ENCODE measurements around the gene SLC25A48.

The SLC25A48 gene

GRCh38 chr5:135901633-135902032, 67.2 kb downstream of the SLC25A48 start:
- no peaks in the 10 kb centered on the region for H3K36me3 ChIP-seq (ENCODE audit: control insufficient read depth, insufficient read depth, low read length)
- H3K4me1 ChIP-seq (ENCODE audit: control insufficient read depth, insufficient read depth, low read length, poor library complexity, severe bottlenecking) = no peaks in the 10 kb centered on the region
- H3K9me3 ChIP-seq (ENCODE audit: control insufficient read depth, low read length) = no peaks in the 10 kb centered on the region
- no peak overlapping the region for H3K4me3 ChIP-seq (ENCODE audit: insufficient read depth, low read depth, low read length, poor library complexity, severe bottlenecking)
- H3K27ac ChIP-seq (ENCODE audit: insufficient read depth, low read length, poor library complexity, severe bottlenecking) = no peak overlapping the region
- DNase-seq = no peak
- no peaks in the 10 kb centered on the region for H3K27me3 ChIP-seq (replicated peaks; ENCODE audit: control insufficient read depth, insufficient read depth, low read length, poor library complexity, severe bottlenecking)

GRCh38 chr5:135905144-135905543, 70.7 kb downstream of the SLC25A48 start:
- H3K9me3 ChIP-seq (ENCODE audit: control insufficient read depth, low read length) = no peaks in the 10 kb centered on the region
- H3K4me3 ChIP-seq (ENCODE audit: insufficient read depth, low read depth, low read length, poor library complexity, severe bottlenecking) = no peak overlapping the region
- no peaks in the 10 kb centered on the region for H3K36me3 ChIP-seq (ENCODE audit: control insufficient read depth, insufficient read depth, low read length)
- no peaks in the 10 kb centered on the region for H3K4me1 ChIP-seq (ENCODE audit: control insufficient read depth, insufficient read depth, low read length, poor library complexity, severe bottlenecking)
- no peak for DNase-seq
- no peaks in the 10 kb centered on the region for H3K27me3 ChIP-seq (replicated peaks; ENCODE audit: control insufficient read depth, insufficient read depth, low read length, poor library complexity, severe bottlenecking)
- no peak overlapping the region for H3K27ac ChIP-seq (ENCODE audit: insufficient read depth, low read length, poor library complexity, severe bottlenecking)

GRCh38 chr5:135913713-135914626, 79.5 kb downstream of the SLC25A48 start:
- Histone ChIP-seq H3K27me3 (replicated peaks; ENCODE audit: control insufficient read depth, insufficient read depth, low read length, poor library complexity, severe bottlenecking) (no peaks in the 10 kb centered on the region), H3K4me1 (ENCODE audit: control insufficient read depth, insufficient read depth, low read length, poor library complexity, severe bottlenecking) (peaks cover 3% of the 10 kb centered on the region), H3K36me3 (ENCODE audit: control insufficient read depth, insufficient read depth, low read length) (no peaks in the 10 kb centered on the region), H3K4me3 (ENCODE audit: insufficient read depth, low read depth, low read length, poor library complexity, severe bottlenecking) (no peak overlapping the region), H3K9me3 (ENCODE audit: control insufficient read depth, low read length) (no peaks in the 10 kb centered on the region), H3K27ac (ENCODE audit: insufficient read depth, low read length, poor library complexity, severe bottlenecking) (no peak overlapping the region)
- no peak for DNase-seq

- H3K9me3 ChIP-seq (ENCODE audit: control insufficient read depth, low read length) = no peaks in the 10 kb centered on the region
- H3K27me3 ChIP-seq (replicated peaks; ENCODE audit: control insufficient read depth, insufficient read depth, low read length, poor library complexity, severe bottlenecking) = no peaks in the 10 kb centered on the region
- no peaks in the 10 kb centered on the region for H3K36me3 ChIP-seq (ENCODE audit: control insufficient read depth, insufficient read depth, low read length)
- peaks cover 3% of the 10 kb centered on the region for H3K4me1 ChIP-seq (ENCODE audit: control insufficient read depth, insufficient read depth, low read length, poor library complexity, severe bottlenecking)
- DNase-seq = no peak
- no peak overlapping the region for H3K27ac ChIP-seq (ENCODE audit: insufficient read depth, low read length, poor library complexity, severe bottlenecking)
- no peak overlapping the region for H3K4me3 ChIP-seq (ENCODE audit: insufficient read depth, low read depth, low read length, poor library complexity, severe bottlenecking)
Measured at GRCh38 chr5:135915466-135916001, 81.1 kb downstream of the SLC25A48 start.

- Histone ChIP-seq H3K36me3 (ENCODE audit: control insufficient read depth, insufficient read depth, low read length) (no peaks in the 10 kb centered on the region), H3K27ac (ENCODE audit: insufficient read depth, low read length, poor library complexity, severe bottlenecking) (no peak overlapping the region), H3K9me3 (ENCODE audit: control insufficient read depth, low read length) (no peaks in the 10 kb centered on the region), H3K27me3 (replicated peaks; ENCODE audit: control insufficient read depth, insufficient read depth, low read length, poor library complexity, severe bottlenecking) (no peaks in the 10 kb centered on the region), H3K4me1 (ENCODE audit: control insufficient read depth, insufficient read depth, low read length, poor library complexity, severe bottlenecking) (peaks cover 3% of the 10 kb centered on the region), H3K4me3 (ENCODE audit: insufficient read depth, low read depth, low read length, poor library complexity, severe bottlenecking) (no peak overlapping the region)
- DNase-seq = no peak
Measured at GRCh38 chr5:135916638-135917263, 82.3 kb downstream of the SLC25A48 start.

- Histone ChIP-seq H3K4me3 (ENCODE audit: insufficient read depth, low read depth, low read length, poor library complexity, severe bottlenecking) (no peak overlapping the region), H3K27ac (ENCODE audit: insufficient read depth, low read length, poor library complexity, severe bottlenecking) (no peak overlapping the region), H3K36me3 (ENCODE audit: control insufficient read depth, insufficient read depth, low read length) (no peaks in the 10 kb centered on the region), H3K27me3 (replicated peaks; ENCODE audit: control insufficient read depth, insufficient read depth, low read length, poor library complexity, severe bottlenecking) (no peaks in the 10 kb centered on the region), H3K4me1 (ENCODE audit: control insufficient read depth, insufficient read depth, low read length, poor library complexity, severe bottlenecking) (peaks cover 3% of the 10 kb centered on the region), H3K9me3 (ENCODE audit: control insufficient read depth, low read length) (no peaks in the 10 kb centered on the region)
- no peak for DNase-seq
Measured at GRCh38 chr5:135920199-135920598, 85.7 kb downstream of the SLC25A48 start.

- H3K9me3 ChIP-seq (ENCODE audit: control insufficient read depth, low read length) = no peaks in the 10 kb centered on the region
- H3K4me1 ChIP-seq (ENCODE audit: control insufficient read depth, insufficient read depth, low read length, poor library complexity, severe bottlenecking) = peaks cover 3% of the 10 kb centered on the region
- no peaks in the 10 kb centered on the region for H3K36me3 ChIP-seq (ENCODE audit: control insufficient read depth, insufficient read depth, low read length)
- H3K27me3 ChIP-seq (replicated peaks; ENCODE audit: control insufficient read depth, insufficient read depth, low read length, poor library complexity, severe bottlenecking) = peaks cover 3% of the 10 kb centered on the region
- no peak for DNase-seq
- H3K27ac ChIP-seq (ENCODE audit: insufficient read depth, low read length, poor library complexity, severe bottlenecking) = no peak overlapping the region
- no peak overlapping the region for H3K4me3 ChIP-seq (ENCODE audit: insufficient read depth, low read depth, low read length, poor library complexity, severe bottlenecking)
Measured at GRCh38 chr5:135921388-135921787, 86.9 kb downstream of the SLC25A48 start.

- no peaks in the 10 kb centered on the region for H3K9me3 ChIP-seq (ENCODE audit: control insufficient read depth, low read length)
- no peaks in the 10 kb centered on the region for H3K36me3 ChIP-seq (ENCODE audit: control insufficient read depth, insufficient read depth, low read length)
- no peak for DNase-seq
- peaks cover 21% of the 10 kb centered on the region for H3K27me3 ChIP-seq (replicated peaks; ENCODE audit: control insufficient read depth, insufficient read depth, low read length, poor library complexity, severe bottlenecking)
- peaks cover 3% of the 10 kb centered on the region for H3K4me1 ChIP-seq (ENCODE audit: control insufficient read depth, insufficient read depth, low read length, poor library complexity, severe bottlenecking)
- H3K27ac ChIP-seq (ENCODE audit: insufficient read depth, low read length, poor library complexity, severe bottlenecking) = no peak overlapping the region
- no peak overlapping the region for H3K4me3 ChIP-seq (ENCODE audit: insufficient read depth, low read depth, low read length, poor library complexity, severe bottlenecking)
Measured at GRCh38 chr5:135930029-135930948, 95.8 kb downstream of the SLC25A48 start.

GRCh38 chr5:135930949-135931295, 96.5 kb downstream of the SLC25A48 start:
- Histone ChIP-seq H3K4me3 (ENCODE audit: insufficient read depth, low read depth, low read length, poor library complexity, severe bottlenecking) (no peak overlapping the region), H3K27me3 (replicated peaks; ENCODE audit: control insufficient read depth, insufficient read depth, low read length, poor library complexity, severe bottlenecking) (peaks cover 19% of the 10 kb centered on the region), H3K27ac (ENCODE audit: insufficient read depth, low read length, poor library complexity, severe bottlenecking) (no peak overlapping the region), H3K36me3 (ENCODE audit: control insufficient read depth, insufficient read depth, low read length) (no peaks in the 10 kb centered on the region), H3K9me3 (ENCODE audit: control insufficient read depth, low read length) (no peaks in the 10 kb centered on the region), H3K4me1 (ENCODE audit: control insufficient read depth, insufficient read depth, low read length, poor library complexity, severe bottlenecking) (peaks cover 3% of the 10 kb centered on the region)
- no peak for DNase-seq

Measured in effector memory CD4-positive, alpha-beta T cell (primary cell).